ENCODE results near the gene DGCR8.

The DGCR8 gene

DNA sequence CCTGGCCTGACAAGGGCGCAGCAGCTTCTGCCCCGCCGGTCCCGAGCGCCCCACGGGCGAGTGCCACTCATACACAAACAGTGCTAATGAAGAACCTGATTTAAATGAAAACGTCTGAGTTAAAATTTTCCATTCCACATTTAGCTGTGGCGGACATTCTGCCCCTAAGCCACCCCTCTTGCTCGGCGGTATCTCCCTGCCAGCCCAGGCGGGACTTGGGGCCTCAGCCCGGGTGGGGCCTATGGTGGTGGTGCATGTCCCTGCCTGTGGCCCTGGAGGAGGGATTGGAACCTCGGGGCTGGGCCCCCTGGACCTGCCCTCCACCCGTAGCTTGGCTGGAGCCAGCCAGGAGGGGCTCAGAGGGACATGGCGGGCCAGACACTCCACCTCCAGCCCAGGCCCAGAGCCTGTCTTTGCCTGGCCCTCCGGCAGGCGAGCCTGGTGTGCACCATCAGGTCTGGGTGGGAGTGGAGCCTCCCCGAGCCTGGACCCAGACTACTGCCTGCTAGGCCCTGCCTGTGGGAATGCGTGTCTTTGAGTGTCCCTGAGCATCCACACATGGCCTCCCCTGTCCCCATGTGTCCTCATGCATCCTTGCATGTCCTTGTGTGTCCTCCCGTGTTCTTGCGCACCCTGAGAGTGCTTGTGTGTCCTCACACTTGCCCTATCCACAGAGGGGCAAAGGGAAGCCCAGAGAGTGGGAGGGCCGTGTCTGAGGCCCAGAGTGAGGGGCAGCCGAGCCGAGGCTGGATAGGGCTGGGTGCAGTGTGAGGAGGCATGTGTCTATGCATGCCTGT is 56.0 kb downstream of the DGCR8 start:
- no peak for TF ChIP-seq CTCF (IDR thresholded peaks at IDR 0.05; ENCODE audit: low read depth, low read length)
- H3K4me3 ChIP-seq (ENCODE audit: low read depth, low read length) = no peak overlapping the region

DNA sequence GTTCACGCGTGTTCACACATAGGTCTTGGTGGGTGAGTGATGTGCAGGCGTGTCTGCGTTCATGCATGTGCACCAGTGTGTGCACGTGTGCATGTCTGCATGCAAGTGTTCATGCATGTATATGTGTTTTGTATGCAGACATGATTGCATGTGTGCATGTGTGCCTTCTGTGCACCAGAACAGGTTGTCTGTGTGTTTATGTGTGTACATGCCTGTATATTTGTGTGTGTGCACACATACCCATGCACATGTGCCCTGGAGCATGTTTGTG is 56.5 kb downstream of the DGCR8 start:
- H3K4me3 ChIP-seq (ENCODE audit: low read depth, low read length) = no peak overlapping the region
- no peak for TF ChIP-seq CTCF (IDR thresholded peaks at IDR 0.05; ENCODE audit: low read depth, low read length)

- no peak overlapping the region for H3K4me3 ChIP-seq (ENCODE audit: low read depth, low read length)
- no peak for TF ChIP-seq CTCF (IDR thresholded peaks at IDR 0.05; ENCODE audit: low read depth, low read length)
These were observed 57.1 kb downstream of the DGCR8 start for GRCh38 chr22:20137113-20137512.

DNA sequence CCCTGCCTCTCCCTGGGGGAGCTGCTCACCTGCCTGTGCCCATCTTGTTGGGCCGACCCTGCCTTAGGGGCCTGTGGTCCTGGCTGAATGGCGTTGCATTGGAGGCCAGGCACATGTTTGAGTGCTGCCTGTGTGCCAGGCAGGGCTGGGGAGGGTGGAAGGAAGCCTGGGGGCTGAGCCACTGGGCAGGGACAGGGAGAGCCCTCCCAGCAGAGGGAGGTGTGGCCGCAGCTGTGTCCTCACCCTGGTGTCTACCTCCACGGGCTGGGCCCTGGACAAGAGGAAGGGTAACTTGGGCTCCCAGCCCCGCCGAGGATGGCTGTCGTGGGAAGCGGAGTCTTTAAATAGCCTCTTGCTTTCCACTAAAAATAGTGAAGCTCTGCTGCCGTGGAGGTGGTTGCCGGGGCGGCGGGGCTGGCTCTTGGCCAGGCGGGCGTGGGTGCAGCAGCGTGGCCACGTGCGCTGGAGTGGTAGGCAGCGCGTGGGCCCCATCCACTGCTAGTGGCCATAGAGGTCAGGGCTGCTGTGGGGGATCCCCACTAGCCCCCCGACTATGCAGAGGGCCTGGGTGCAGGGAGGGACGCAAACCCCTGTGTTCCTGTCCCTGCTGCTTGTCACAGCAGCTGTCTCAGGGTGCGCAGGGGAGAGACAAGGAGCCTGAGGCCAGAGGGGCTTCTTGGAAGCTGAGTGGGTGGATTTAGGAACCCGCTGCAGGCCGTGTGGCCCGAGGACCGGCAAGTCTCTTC is 57.8 kb downstream of the DGCR8 start:
- no peak for TF ChIP-seq CTCF (IDR thresholded peaks at IDR 0.05; ENCODE audit: low read depth, low read length)
- H3K4me3 ChIP-seq (ENCODE audit: low read depth, low read length) = no peak overlapping the region

DNA sequence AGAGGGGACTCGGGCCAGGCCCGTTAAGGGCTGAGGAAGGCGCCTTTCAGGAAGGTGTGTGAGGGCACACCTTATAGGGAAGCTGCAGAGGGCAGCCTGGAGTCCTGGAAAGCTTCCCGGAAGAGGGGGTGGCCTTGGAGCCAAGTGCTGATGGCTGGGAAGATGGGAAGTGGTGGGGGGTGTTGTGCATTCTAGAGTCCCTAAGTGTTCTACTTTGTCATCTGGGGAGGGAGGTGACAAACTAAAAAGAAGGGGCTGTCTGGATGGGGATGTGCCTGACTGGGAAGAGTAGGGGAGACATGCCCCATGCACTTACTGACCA is 58.3 kb downstream of the DGCR8 start:
- no peak overlapping the region for H3K4me3 ChIP-seq (ENCODE audit: low read depth, low read length)
- no peak for TF ChIP-seq CTCF (IDR thresholded peaks at IDR 0.05; ENCODE audit: low read depth, low read length)

- H3K4me3 ChIP-seq (ENCODE audit: low read depth, low read length) = no peak overlapping the region
- no peak for TF ChIP-seq CTCF (IDR thresholded peaks at IDR 0.05; ENCODE audit: low read depth, low read length)
These were observed 58.8 kb downstream of the DGCR8 start for GRCh38 chr22:20138868-20139267.

GRCh38 chr22:20139391-20140106 is 59.5 kb downstream of the DGCR8 start:
- TF ChIP-seq CTCF (IDR thresholded peaks at IDR 0.05; ENCODE audit: low read depth, low read length) = no peak
- H3K4me3 ChIP-seq (ENCODE audit: low read depth, low read length) = no peak overlapping the region

All from WI38 (cell line).